Sigmoid colon (tissue), 7 donors: ENCODE results near the gene RINT1. TPM values are rescaled to one million over a fixed set of nuclear protein-coding genes. Genes with fewer than 3 reads are reported as not detected.
"Not testable (repeated sequence)": the region's sequence is repeated elsewhere in the genome, so short reads cannot be mapped to it uniquely, and the experiment has no call there.

Source experiments
- DNase-seq: peaks from one replicate; pipeline ENCODE4 v3.0.0-alpha.2; 2019
- H3K27ac ChIP-seq, 4 donors: fragments of 200-600 bp; sonication (generic); one replicate each; pipeline ENCODE4 v1.5.1; 2016 to 2019; ENCODE audit warnings: mild to moderate bottlenecking in 1 of 4
- H3K27me3 ChIP-seq, 3 donors: fragments of 200-600 bp; sonication (generic); one replicate each; pipeline ENCODE4 v1.5.1; 2019; ENCODE audit warnings: mild to moderate bottlenecking in 1 of 3
- H3K36me3 ChIP-seq, 4 donors: fragments of 200-600 bp; sonication (generic); one replicate each; pipeline ENCODE4 v1.5.1; 2016 to 2019
- H3K4me1 ChIP-seq, 4 donors: fragments of 200-600 bp; sonication (generic); one replicate each; pipeline ENCODE4 v1.5.1; 2017 to 2019
- H3K4me3 ChIP-seq, 4 donors: fragments of 200-600 bp; sonication (generic); one replicate each; pipeline ENCODE4 v1.5.1; 2017 to 2019; ENCODE audit warnings: mild to moderate bottlenecking in 2 of 4, moderate library complexity in 1 of 4
- H3K9me3 ChIP-seq, 4 donors: fragments of 200-600 bp in 3 of 4; sonication (generic) in 3 of 4; one replicate each; pipeline versions ENCODE4 v1.5.1 to v1.6.1; 2013 to 2019
- EP300 ChIP-seq, 4 donors: sonication (generic); formaldehyde crosslinking; IDR thresholded peaks; one replicate each; pipeline ENCODE4 v1.6.1; 2017; ENCODE audit warnings: antibody characterized with exemption in 4 of 4
- POLR2A ChIP-seq, 2 donors: fragments of 450-650 bp; IDR thresholded peaks; one replicate each; pipeline ENCODE4 v1.6.1; 2016; ENCODE audit warnings: antibody characterized with exemption in 2 of 2, mild to moderate bottlenecking in 2 of 2, moderate library complexity in 2 of 2
- POLR2AphosphoS5 ChIP-seq, 4 donors: sonication (generic); formaldehyde crosslinking; IDR thresholded peaks; one replicate each; pipeline ENCODE4 v1.6.1; 2017; ENCODE audit warnings: antibody characterized with exemption in 4 of 4
- WGBS, 2 donors: extraction: QIAGEN DNeasy Blood & Tissue Kit; methylation state at CpG; one replicate each; pipeline ENCODE4 v1.1.7; 2013; 5-methylcytosine and 5-hydroxymethylcytosine counted together
- intact Hi-C: fragments of 100-400 bp; cut with DNase I; formaldehyde crosslinking; loops from one replicate; pipeline ENCODE4 v1.15.1; 2023
- polyA plus RNA-seq, 3 donors: library from polyadenylated mRNA; stranded (reverse); fragments of 200-250 nt; gene quantifications; one replicate each; pipeline ENCODE4 v1.2.3, GENCODE V29; 2013
- total RNA-seq, 4 donors: library from RNA; depleted of rRNA; stranded (reverse); fragments of >200 nt; gene quantifications; one replicate each; pipeline ENCODE4 v1.1.0, GENCODE V29; 2016
- TF ChIP-seq, protein P1 (sequence below), 4 experiments: fragments of 450-650 bp in 3 of 4; fragments of 200-600 bp in 1 of 4; IDR thresholded peaks; one replicate each; pipeline ENCODE4 v1.5.1; 2016 to 2019; ENCODE audit warnings: antibody characterized with exemption in 4 of 4, mild to moderate bottlenecking in 3 of 4, moderate library complexity in 2 of 4
- donor health status: healthy with polysubstance abuse.
- donor health status: Bipolar disorder and iron deficiency.
- donor health status: healthy.

RINT1 gene
- total and polyA plus RNA-seq, 7 donors: 7.9 to 22.2 (median 15.5) TPM

DNA sequence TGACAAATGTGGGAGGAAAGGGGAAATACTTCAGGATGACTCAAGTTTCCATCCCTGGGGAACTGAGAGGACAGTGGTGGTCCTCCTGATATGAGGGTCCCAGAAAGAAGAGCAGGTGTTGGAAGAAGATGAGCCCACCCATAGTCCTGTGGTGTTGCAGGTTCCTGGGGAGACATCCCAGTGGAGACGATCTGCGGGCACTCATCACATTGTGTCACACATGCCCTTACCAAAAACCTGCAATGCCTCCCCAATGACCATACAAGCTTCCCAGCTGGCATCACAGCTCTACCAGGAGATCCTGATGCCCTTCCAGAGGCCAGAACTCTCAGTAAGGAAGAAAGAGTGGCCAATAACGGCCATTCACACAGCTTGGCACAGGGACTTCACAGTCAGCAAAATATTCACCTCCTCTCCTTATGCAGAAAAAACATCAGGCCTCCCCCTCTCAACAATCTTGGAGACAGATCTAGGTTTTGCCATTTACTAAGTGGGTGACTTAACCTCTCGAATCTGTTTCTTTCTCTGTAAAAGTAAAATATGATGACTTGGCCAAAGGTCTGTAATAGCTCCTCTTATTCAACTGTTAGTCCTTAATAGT lies 19.0 kb upstream of the RINT1 start:
- no peak for DNase-seq

DNA sequence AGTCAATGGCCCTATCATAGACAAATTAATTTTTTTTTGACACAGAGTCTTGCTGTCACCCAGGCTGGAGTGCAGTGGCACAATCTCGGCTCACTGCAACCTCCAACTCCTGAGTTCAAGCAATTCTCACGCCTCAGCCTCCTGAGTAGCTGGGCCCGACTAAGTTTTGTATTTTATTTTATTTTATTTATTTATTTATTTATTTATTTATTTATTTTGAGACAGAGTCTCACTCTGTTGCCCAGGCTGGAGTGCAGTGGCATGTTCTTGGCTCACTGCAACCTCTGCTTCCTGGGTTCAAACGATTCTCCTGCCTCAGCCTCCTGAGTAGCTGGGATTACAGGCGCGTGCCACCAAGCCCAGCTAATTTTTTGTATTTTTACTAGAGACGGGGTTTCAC lies 16.4 kb upstream of the RINT1 start:
- H3K27ac ChIP-seq, DNase-seq, H3K4me1 ChIP-seq, H3K9me3 ChIP-seq, H3K36me3 ChIP-seq, H3K27me3 ChIP-seq, intact Hi-C loops, H3K4me3 ChIP-seq: not testable (repeated sequence)
- 97% methylated on average over 7 of the region's 7 CpGs for WGBS, 2 donors

More for the DNA sequence above, 19.0 kb upstream of the RINT1 start:
- H3K4me3 ChIP-seq: no peak overlapping the region
- TF ChIP-seq, protein P1, sequence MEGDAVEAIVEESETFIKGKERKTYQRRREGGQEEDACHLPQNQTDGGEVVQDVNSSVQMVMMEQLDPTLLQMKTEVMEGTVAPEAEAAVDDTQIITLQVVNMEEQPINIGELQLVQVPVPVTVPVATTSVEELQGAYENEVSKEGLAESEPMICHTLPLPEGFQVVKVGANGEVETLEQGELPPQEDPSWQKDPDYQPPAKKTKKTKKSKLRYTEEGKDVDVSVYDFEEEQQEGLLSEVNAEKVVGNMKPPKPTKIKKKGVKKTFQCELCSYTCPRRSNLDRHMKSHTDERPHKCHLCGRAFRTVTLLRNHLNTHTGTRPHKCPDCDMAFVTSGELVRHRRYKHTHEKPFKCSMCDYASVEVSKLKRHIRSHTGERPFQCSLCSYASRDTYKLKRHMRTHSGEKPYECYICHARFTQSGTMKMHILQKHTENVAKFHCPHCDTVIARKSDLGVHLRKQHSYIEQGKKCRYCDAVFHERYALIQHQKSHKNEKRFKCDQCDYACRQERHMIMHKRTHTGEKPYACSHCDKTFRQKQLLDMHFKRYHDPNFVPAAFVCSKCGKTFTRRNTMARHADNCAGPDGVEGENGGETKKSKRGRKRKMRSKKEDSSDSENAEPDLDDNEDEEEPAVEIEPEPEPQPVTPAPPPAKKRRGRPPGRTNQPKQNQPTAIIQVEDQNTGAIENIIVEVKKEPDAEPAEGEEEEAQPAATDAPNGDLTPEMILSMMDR (IDR thresholded peaks at IDR 0.05): no peak
- TF ChIP-seq EP300 (IDR thresholded peaks at IDR 0.05): no peak
- no peak for TF ChIP-seq POLR2AphosphoS5 (IDR thresholded peaks at IDR 0.05)
- TF ChIP-seq POLR2A (IDR thresholded peaks at IDR 0.05): no peak
- no peaks in the 10 kb centered on the region for H3K4me1 ChIP-seq
- H3K36me3 ChIP-seq: peaks cover 0 to 3% (median 0%) of the 10 kb centered on the region in 4 donors
- H3K27me3 ChIP-seq: no peaks in the 10 kb centered on the region
- WGBS, 2 donors: 93 to 95% methylated on average over 4 of the region's 4 CpGs
- no peaks in the 10 kb centered on the region for H3K9me3 ChIP-seq
- intact Hi-C loops: no loop called here
- no peak overlapping the region for H3K27ac ChIP-seq

- TF ChIP-seq, protein P1 (IDR thresholded peaks at IDR 0.05): no peak
- TF ChIP-seq EP300 (IDR thresholded peaks at IDR 0.05) (no peak), POLR2AphosphoS5 (IDR thresholded peaks at IDR 0.05) (no peak), POLR2A (IDR thresholded peaks at IDR 0.05) (no peak)
- no peak overlapping the region for H3K4me3 ChIP-seq
- WGBS, 2 donors: 89 to 91% methylated on average over 6 of the region's 6 CpGs
Measured at GRCh38 chr7:105519353-105519752, 12.6 kb upstream of the RINT1 start.

GRCh38 chr7:105520620-105521019 lies 11.4 kb upstream of the RINT1 start:
- H3K4me3 ChIP-seq: peak overlapping the region in 1 of 4 donors; percentile 83
- peak overlapping the region in 1 of 4 donors; percentile 94 for H3K27ac ChIP-seq
- H3K27me3 ChIP-seq, DNase-seq, intact Hi-C loops, H3K9me3 ChIP-seq, H3K36me3 ChIP-seq: not testable (repeated sequence)
- peaks cover 0 to 18% (median 15%) of the 10 kb centered on the region in 4 donors for H3K4me1 ChIP-seq
- WGBS, 2 donors: 94 to 97% methylated on average over 7 of the region's 7 CpGs

More at GRCh38 chr7:105519353-105519752, 12.6 kb upstream of the RINT1 start:
- DNase-seq: no peak
- H3K4me1 ChIP-seq: peaks cover 0 to 18% (median 15%) of the 10 kb centered on the region in 4 donors
- intact Hi-C loops: no loop called here
- H3K27me3 ChIP-seq: no peaks in the 10 kb centered on the region
- H3K9me3 ChIP-seq: no peaks in the 10 kb centered on the region
- H3K36me3 ChIP-seq: no peaks in the 10 kb centered on the region
- no peak overlapping the region for H3K27ac ChIP-seq

- Histone ChIP-seq H3K4me3 (peak overlapping the region; percentile 50 to 84 (median 76)), H3K27ac (peak overlapping the region; percentile 86 to 95 (median 91)), H3K9me3 (no peaks in the 10 kb centered on the region), H3K27me3 (no peaks in the 10 kb centered on the region), H3K4me1 (peaks cover 0 to 18% (median 15%) of the 10 kb centered on the region in 4 donors), H3K36me3 (no peaks in the 10 kb centered on the region)
- TF ChIP-seq POLR2AphosphoS5 (IDR thresholded peaks at IDR 0.05): peak in 1 of 4 donors; percentile 31
- TF ChIP-seq POLR2A (IDR thresholded peaks at IDR 0.05): no peak
- intact Hi-C loops: no loop called here
- DNase-seq: peak; percentile 78
- WGBS, 2 donors: 7 to 11% methylated on average over 25 of the region's 25 CpGs
Measured at GRCh38 chr7:105521027-105521716, 10.8 kb upstream of the RINT1 start.

- Histone ChIP-seq H3K27ac (peak within 1 kb of the TSS; percentile 86 to 95 (median 91)), H3K27me3 (no peaks in the 10 kb centered on the region), H3K4me3 (peak within 1 kb of the TSS; percentile 50 to 84 (median 76)), H3K4me1 (peaks cover 0 to 18% (median 15%) of the 10 kb centered on the region in 4 donors), H3K36me3 (no peaks in the 10 kb centered on the region), H3K9me3 (no peaks in the 10 kb centered on the region)
- TF ChIP-seq POLR2AphosphoS5 (IDR thresholded peaks at IDR 0.05) (peak; percentile 56 to 80 (median 76)), POLR2A (IDR thresholded peaks at IDR 0.05) (no peak), EP300 (IDR thresholded peaks at IDR 0.05) (no peak)
- TF ChIP-seq, protein P1 (IDR thresholded peaks at IDR 0.05): no peak
- intact Hi-C loops: no loop called here
- 0 to 1% methylated on average over 96 of the region's 96 CpGs for WGBS, 2 donors
- DNase-seq: peak; percentile 94
Measured at GRCh38 chr7:105521717-105522463, 10.1 kb upstream of the RINT1 start, which contains the start of gene PUS7. Gene PUS7 (minus strand): TSS chr7:105522271. CDS start chr7:105508512, 13,759 bp downstream.

GRCh38 chr7:105524423-105524822 lies 7.6 kb upstream of the RINT1 start:
- intact Hi-C loops, H3K36me3 ChIP-seq, DNase-seq, H3K4me3 ChIP-seq, H3K27me3 ChIP-seq, H3K9me3 ChIP-seq, H3K27ac ChIP-seq: not testable (repeated sequence)
- WGBS, 2 donors: 95 to 96% methylated on average over 11 of the region's 11 CpGs
- peaks cover 0 to 18% (median 15%) of the 10 kb centered on the region in 4 donors for H3K4me1 ChIP-seq
